Upper lobe of left lung (tissue), 6 donors: Measurements from ENCODE around the gene ERCC6. TPM values are rescaled to one million over a fixed set of nuclear protein-coding genes. Genes with fewer than 3 reads are reported as not detected.

Experiments
- ATAC-seq, 2 donors: fragments of 200-7000 bp; cut with Tn5 transposase; one replicate each; pipeline ENCODE4 v1.9.1; 2022; ENCODE audit warnings: mild to moderate bottlenecking in 2 of 2, moderate library complexity in 2 of 2; ENCODE audit not compliant: low FRiP score in 2 of 2
- DNase-seq, 2 donors: peaks; one replicate each; pipeline ENCODE4 v3.0.0-alpha.2; 2019 to 2020
- H3K27ac ChIP-seq, 4 donors: fragments of 200-600 bp; sonication (generic); one replicate each; pipeline ENCODE4 v1.5.1; 2016 to 2019
- H3K27me3 ChIP-seq, 4 donors: fragments of 200-600 bp; sonication (generic); one replicate each; pipeline ENCODE4 v1.5.1; 2017 to 2019
- H3K36me3 ChIP-seq, 4 donors: fragments of 200-600 bp; sonication (generic); one replicate each; pipeline ENCODE4 v1.5.1; 2016 to 2019
- H3K4me1 ChIP-seq, 4 donors: fragments of 200-600 bp; sonication (generic); one replicate each; pipeline ENCODE4 v1.5.1; 2018 to 2019
- H3K4me3 ChIP-seq, 4 donors: fragments of 200-600 bp; sonication (generic); one replicate each; pipeline ENCODE4 v1.5.1; 2017 to 2019; ENCODE audit warnings: mild to moderate bottlenecking in 2 of 4, moderate library complexity in 1 of 4
- H3K9me3 ChIP-seq, 4 donors: fragments of 200-600 bp; sonication (generic); one replicate each; pipeline ENCODE4 v1.5.1; 2018 to 2019
- CTCF ChIP-seq, 6 experiments: fragments of 450-650 bp in 4 of 6; fragments of 200-600 bp in 2 of 6; sonication (generic) in 2 of 6; IDR thresholded peaks; one replicate each; pipeline ENCODE4 v1.5.1; 2016 to 2019; ENCODE audit warnings: antibody characterized with exemption in 6 of 6
- EP300 ChIP-seq, 4 donors: sonication (generic); formaldehyde crosslinking; IDR thresholded peaks; one replicate each; pipeline ENCODE4 v1.5.1; 2017; ENCODE audit warnings: antibody characterized with exemption in 4 of 4, control low read depth in 2 of 4
- POLR2A ChIP-seq, 4 donors: fragments of 450-650 bp; IDR thresholded peaks; one replicate each; pipeline ENCODE4 v1.5.1; 2016 to 2017; ENCODE audit warnings: antibody characterized with exemption in 4 of 4, mild to moderate bottlenecking in 2 of 4
- POLR2AphosphoS5 ChIP-seq, 2 donors: sonication (generic); formaldehyde crosslinking; IDR thresholded peaks; one replicate each; pipeline ENCODE4 v1.5.1; 2017; ENCODE audit warnings: antibody characterized with exemption in 2 of 2
- WGBS, 2 donors: methylation state at CpG; one replicate each; pipeline ENCODE4 v1.1.5; 2017 to 2018; 5-methylcytosine and 5-hydroxymethylcytosine counted together
- total RNA-seq, 6 donors: library from RNA; depleted of rRNA in 4 of 6; stranded (reverse); fragments of >200 nt in 4 of 6; gene quantifications; one replicate each; pipeline versions ENCODE4 v1.1.0 to v1.2.1, GENCODE V29; 2016 to 2021
- donor health status: DM: no; HTN: no; CAD: no; lungs with moderate emphysema.
- donor health status: DM: no; HTN: yes; CAD: no; lungs with severe emphysema.

The ERCC6 gene
- total RNA-seq, 6 donors from 2014 or later: 8.4 to 30.4 (median 23.3) TPM

GRCh38 chr10:49486009-49486408 is 52.9 kb downstream of the ERCC6 start:
- 93% methylated on average over 1 of the region's 1 CpG for WGBS, 2 donors
- H3K27ac ChIP-seq: no peak overlapping the region
- DNase-seq (no peak), ATAC-seq (no peak)
- no peak overlapping the region for H3K4me3 ChIP-seq
- H3K36me3 ChIP-seq: peaks cover 0 to 19% (median 5%) of the 10 kb centered on the region in 4 donors
- H3K4me1 ChIP-seq: no peaks in the 10 kb centered on the region
- H3K9me3 ChIP-seq: no peaks in the 10 kb centered on the region
- H3K27me3 ChIP-seq: no peaks in the 10 kb centered on the region
- TF ChIP-seq CTCF (IDR thresholded peaks at IDR 0.05) (no peak), POLR2A (IDR thresholded peaks at IDR 0.05) (no peak), EP300 (IDR thresholded peaks at IDR 0.05) (no peak), POLR2AphosphoS5 (IDR thresholded peaks at IDR 0.05) (no peak)

- Histone ChIP-seq H3K27ac (no peak overlapping the region), H3K27me3 (no peaks in the 10 kb centered on the region), H3K4me3 (no peak overlapping the region), H3K4me1 (no peaks in the 10 kb centered on the region), H3K9me3 (no peaks in the 10 kb centered on the region), H3K36me3 (peaks cover 0 to 29% (median 6%) of the 10 kb centered on the region in 4 donors)
- TF ChIP-seq POLR2AphosphoS5 (IDR thresholded peaks at IDR 0.05) (no peak), POLR2A (IDR thresholded peaks at IDR 0.05) (no peak), CTCF (IDR thresholded peaks at IDR 0.05) (no peak), EP300 (IDR thresholded peaks at IDR 0.05) (no peak)
- WGBS, 2 donors: 88 to 93% methylated on average over 6 of the region's 6 CpGs
- no peak for ATAC-seq
- DNase-seq: no peak
Observed at GRCh38 chr10:49484486-49485235, 54.3 kb downstream of the ERCC6 start.

DNA sequence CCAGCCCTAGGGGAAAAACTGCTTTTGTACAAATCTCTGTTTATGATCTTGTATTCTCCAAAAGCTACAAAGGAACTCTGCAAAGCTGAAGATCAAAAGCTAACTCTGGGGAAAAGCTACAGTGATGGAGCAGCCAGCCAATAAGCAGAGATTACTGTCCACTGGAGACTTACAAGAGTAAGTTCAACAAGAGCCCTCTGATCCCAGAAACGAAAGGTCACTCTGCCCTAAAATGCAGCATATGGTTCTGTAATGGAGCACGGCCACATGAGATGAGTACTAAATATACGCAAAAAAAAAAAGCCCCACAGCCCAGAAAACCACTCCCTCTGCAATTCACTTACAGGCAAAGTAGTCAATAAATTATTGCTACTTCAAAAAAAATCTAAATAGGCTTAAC is 60.1 kb downstream of the ERCC6 start:
- no peaks in the 10 kb centered on the region for H3K4me1 ChIP-seq
- H3K9me3 ChIP-seq: no peaks in the 10 kb centered on the region
- H3K27ac ChIP-seq: no peak overlapping the region
- H3K36me3 ChIP-seq: peaks cover 18 to 81% (median 31%) of the 10 kb centered on the region in 4 donors
- DNase-seq: no peak
- H3K4me3 ChIP-seq: no peak overlapping the region
- ATAC-seq: no peak
- H3K27me3 ChIP-seq: no peaks in the 10 kb centered on the region
- WGBS, 2 donors: 91 to 97% methylated on average over 3 of the region's 3 CpGs
- TF ChIP-seq POLR2AphosphoS5 (IDR thresholded peaks at IDR 0.05) (no peak), CTCF (IDR thresholded peaks at IDR 0.05) (no peak), EP300 (IDR thresholded peaks at IDR 0.05) (no peak), POLR2A (IDR thresholded peaks at IDR 0.05) (no peak)

- TF ChIP-seq EP300 (IDR thresholded peaks at IDR 0.05) (no peak), POLR2AphosphoS5 (IDR thresholded peaks at IDR 0.05) (no peak), POLR2A (IDR thresholded peaks at IDR 0.05) (no peak), CTCF (IDR thresholded peaks at IDR 0.05) (no peak)
- Histone ChIP-seq H3K4me1 (no peaks in the 10 kb centered on the region), H3K9me3 (no peaks in the 10 kb centered on the region), H3K27me3 (no peaks in the 10 kb centered on the region), H3K36me3 (peaks cover 30 to 90% (median 56%) of the 10 kb centered on the region in 4 donors), H3K4me3 (no peak overlapping the region), H3K27ac (no peak overlapping the region)
- DNase-seq: no peak
- ATAC-seq: no peak
- 86 to 94% methylated on average over 3 of the region's 3 CpGs for WGBS, 2 donors
Observed at GRCh38 chr10:49474901-49475300, 64.0 kb downstream of the ERCC6 start.

DNA sequence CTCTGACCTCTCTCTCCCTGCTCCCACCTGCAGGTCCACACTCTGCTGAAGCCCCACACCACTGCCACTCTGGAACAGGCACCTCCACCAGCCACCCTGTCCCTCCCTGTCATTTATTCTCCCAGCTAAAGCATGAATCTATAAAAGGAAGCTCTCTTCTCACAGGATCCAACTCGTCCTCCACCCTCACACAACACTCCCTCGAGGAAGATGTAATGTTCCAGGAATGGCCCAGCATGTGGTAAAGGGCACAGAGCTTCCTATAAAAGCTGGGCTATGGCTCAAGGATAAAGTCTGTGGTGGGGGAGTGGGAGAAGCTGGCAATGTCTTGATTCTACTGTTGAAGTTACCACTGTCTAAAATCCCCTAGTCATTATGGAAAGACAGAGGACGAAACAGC is 67.4 kb downstream of the ERCC6 start:
- Histone ChIP-seq H3K4me1 (no peaks in the 10 kb centered on the region), H3K4me3 (no peak overlapping the region), H3K27ac (no peak overlapping the region), H3K36me3 (peaks cover 14 to 94% (median 51%) of the 10 kb centered on the region in 4 donors), H3K27me3 (no peaks in the 10 kb centered on the region), H3K9me3 (no peaks in the 10 kb centered on the region)
- WGBS, 2 donors: 83 to 85% methylated on average over 3 of the region's 3 CpGs
- DNase-seq (no peak), ATAC-seq (peak in 1 of 2 donors; percentile 30)
- TF ChIP-seq POLR2AphosphoS5 (IDR thresholded peaks at IDR 0.05): no peak
- no peak for TF ChIP-seq EP300 (IDR thresholded peaks at IDR 0.05)
- TF ChIP-seq POLR2A (IDR thresholded peaks at IDR 0.05): no peak
- no peak for TF ChIP-seq CTCF (IDR thresholded peaks at IDR 0.05)
